SK-N-SH (cell line): ENCODE measurements around the gene TMEM259. TPM values are rescaled to one million over a fixed set of nuclear protein-coding genes. Genes with fewer than 3 reads are reported as not detected.

Experiments
- CTCF ChIA-PET: fragments of 300-600, 350-600 bp; formaldehyde crosslinking; extraction: SDS; loops from one replicate; lab custom pipeline; 2021; lab: Yijun Ruan, JAX
- POLR2A ChIA-PET: fragments of 350-600 bp; sonication (Branson Sonifier 250); formaldehyde crosslinking; extraction: SDS; loops from one replicate; lab custom pipeline; 2020; ENCODE audit warnings: antibody characterized with exemption, inconsistent platforms; lab: Yijun Ruan, JAX
- DNase-seq: peaks from one replicate; pipeline ENCODE4 v3.0.0; 2012
- H2AFZ ChIP-seq: fragments of 200-600 bp; sonication (generic); 2 replicates; pipeline ENCODE4 v1.8.1; 2016; ENCODE audit warnings: antibody characterized with exemption, mild to moderate bottlenecking, low read depth
- H3F3A ChIP-seq: fragments of 200-600 bp; sonication (generic); replicated peaks from 2 replicates; pipeline ENCODE3; 2016; ENCODE audit warnings: antibody characterized with exemption, mild to moderate bottlenecking; ENCODE audit not compliant: insufficient read depth
- H3K27ac ChIP-seq, 2 experiments: fragments of 200-500 bp in 1 of 2; fragments of 200-600 bp in 1 of 2; sonication (Bioruptor generic) in 1 of 2; sonication (generic), shearing (Covaris generic) in 1 of 2; 2 replicates each; pipeline versions ENCODE4 v1.5.1 to v1.6.1; 2014 to 2016; ENCODE audit warnings: low read depth in 2 of 2, inconsistent platforms in 1 of 2, low read length in 1 of 2, mild to moderate bottlenecking in 1 of 2, mixed read lengths in 1 of 2
- H3K27me3 ChIP-seq: fragments of 200-600 bp; sonication (generic), shearing (Covaris generic); 2 replicates; pipeline ENCODE4 v1.6.1; 2016; ENCODE audit warnings: mixed run types; ENCODE audit not compliant: insufficient read depth
- H3K36me3 ChIP-seq, 2 experiments: fragments of 200-500 bp in 1 of 2; fragments of 200-600 bp in 1 of 2; sonication (Bioruptor generic) in 1 of 2; sonication (generic) in 1 of 2; replicated peaks in 1 of 2; 2 replicates each; pipeline versions ENCODE3 to v1.5.1; 2014 to 2016; ENCODE audit warnings: low read length in 1 of 2, mild to moderate bottlenecking in 1 of 2; ENCODE audit not compliant: insufficient read depth in 2 of 2, control insufficient read depth in 1 of 2
- H3K4me1 ChIP-seq, 2 experiments: fragments of 200-500 bp in 1 of 2; fragments of 200-600 bp in 1 of 2; sonication (Bioruptor generic) in 1 of 2; sonication (generic), shearing (Covaris generic) in 1 of 2; 2 replicates each; pipeline versions ENCODE4 v1.5.1 to v1.6.1; 2014 to 2016; ENCODE audit warnings: low read depth in 1 of 2, low read length in 1 of 2, mixed run types in 1 of 2; ENCODE audit not compliant: insufficient read depth in 2 of 2, control insufficient read depth in 1 of 2
- H3K4me2 ChIP-seq: fragments of 200-600 bp; sonication (generic), shearing (Covaris generic); 2 replicates; pipeline ENCODE4 v1.6.1; 2017; ENCODE audit warnings: mixed run types
- H3K4me3 ChIP-seq, 2 experiments: fragments of 200-500 bp in 1 of 2; fragments of 200-600 bp in 1 of 2; sonication (Bioruptor generic) in 1 of 2; sonication (generic), shearing (Covaris generic) in 1 of 2; 2 replicates each; pipeline versions ENCODE4 v1.5.1 to v1.8.1; 2014 to 2016; ENCODE audit warnings: low read depth in 2 of 2, inconsistent platforms in 1 of 2, low read length in 1 of 2, mild to moderate bottlenecking in 1 of 2, mixed read lengths in 1 of 2, moderate library complexity in 1 of 2
- H3K79me2 ChIP-seq: fragments of 200-600 bp; sonication (generic); 2 replicates; pipeline ENCODE4 v1.8.1; 2017; ENCODE audit warnings: mild to moderate bottlenecking; ENCODE audit not compliant: insufficient read depth
- H3K9ac ChIP-seq: fragments of 200-600 bp; sonication (generic); 2 replicates; pipeline ENCODE4 v1.6.1; 2017; ENCODE audit warnings: mixed run types
- H3K9me2 ChIP-seq: fragments of 200-600 bp; sonication (generic); 2 replicates; pipeline ENCODE4 v1.6.1; 2017; ENCODE audit warnings: mixed run types
- H3K9me3 ChIP-seq: fragments of 200-600 bp; sonication (generic); 2 replicates; pipeline ENCODE4 v1.6.1; 2017; ENCODE audit warnings: mixed run types, mild to moderate bottlenecking, moderate library complexity
- H4K20me1 ChIP-seq: fragments of 200-600 bp; sonication (generic); 2 replicates; pipeline ENCODE4 v1.6.1; 2017; ENCODE audit warnings: mild to moderate bottlenecking, mixed run types; ENCODE audit not compliant: insufficient read depth
- EZH2phosphoT487 ChIP-seq: fragments of 200-600 bp; sonication (generic); IDR thresholded peaks from 2 replicates; pipeline ENCODE4 v1.6.1; 2017; ENCODE audit warnings: low read depth, mixed run types, mild to moderate bottlenecking, antibody characterized with exemption, moderate library complexity, borderline replicate concordance
- FOXJ3 ChIP-seq: sonication (generic); formaldehyde crosslinking; IDR thresholded peaks from 2 replicates; pipeline ENCODE4 v1.5.1; 2020; ENCODE audit warnings: mild to moderate bottlenecking, missing genetic modification reagents
- FOXM1 ChIP-seq: IDR thresholded peaks from 2 replicates; pipeline ENCODE4 v1.4.0; 2012; ENCODE audit warnings: low read depth, mild to moderate bottlenecking
- GABPA ChIP-seq: IDR thresholded peaks from 2 replicates; pipeline ENCODE4 v1.4.0; 2012; ENCODE audit warnings: low read depth, mild to moderate bottlenecking
- MXI1 ChIP-seq: IDR thresholded peaks from 2 replicates; pipeline ENCODE4 v1.6.1; 2012; ENCODE audit warnings: mild to moderate bottlenecking, low read depth, low read length, improper control_type of control experiment
- NFIC ChIP-seq: IDR thresholded peaks from 2 replicates; pipeline ENCODE4 v1.4.0; 2012; ENCODE audit warnings: borderline replicate concordance
- POLR2AphosphoS5 ChIP-seq: IDR thresholded peaks from 2 replicates; pipeline ENCODE4 v1.6.1; 2012; ENCODE audit warnings: low read depth, low read length
- RCOR1 ChIP-seq: fragments of 150-350 bp; IDR thresholded peaks from 2 replicates; pipeline ENCODE4 v1.6.1; 2017; ENCODE audit warnings: antibody characterized with exemption, low read length
- TCF12 ChIP-seq: IDR thresholded peaks from 2 replicates; pipeline ENCODE4 v1.4.0; 2012
- YY1 ChIP-seq: IDR thresholded peaks from 2 replicates; pipeline ENCODE4 v1.4.0; 2012; ENCODE audit warnings: low read depth, mild to moderate bottlenecking
- WGBS: methylation state at CpG from one replicate; pipeline ENCODE4 v1.1.6; 2017; ENCODE audit warnings: low lambda C conversion rate; 5-methylcytosine and 5-hydroxymethylcytosine counted together
- polyA plus RNA-seq, 3 experiments: library from polyadenylated mRNA; depleted of rRNA; stranded (reverse); fragments of >200 nt; gene quantifications; 2 replicates each; pipeline ENCODE4 v1.2.3, GENCODE V29; 2012
- TF ChIP-seq, protein P1 (sequence below): fragments of 200-600 bp; sonication (generic); IDR thresholded peaks from 2 replicates; pipeline ENCODE4 v1.6.1; 2017; ENCODE audit warnings: antibody characterized with exemption, mild to moderate bottlenecking, moderate library complexity
- TF ChIP-seq, protein P2 (sequence below): IDR thresholded peaks from 2 replicates; pipeline ENCODE4 v1.4.0; 2012; ENCODE audit warnings: low read depth
- TF ChIP-seq, protein P3 (sequence below): IDR thresholded peaks from 2 replicates; pipeline ENCODE4 v1.4.0; 2012; ENCODE audit warnings: low read depth, borderline replicate concordance
- TF ChIP-seq, protein P4 (sequence below): IDR thresholded peaks from 2 replicates; pipeline ENCODE4; 2012

Gene TMEM259
- polyA plus RNA-seq, 1 of the 3 experiments (the other 2 are of a cell fraction): 138 TPM

GRCh38 chr19:1026783-1027649 is 6.1 kb upstream of the TMEM259 start:
- no peak for DNase-seq
- no peaks in the 10 kb centered on the region for H3K27me3 ChIP-seq
- H3K9me2 ChIP-seq: no peaks in the 10 kb centered on the region
- H3K27ac ChIP-seq: peak overlapping the region; percentile 81 to 84
- TF ChIP-seq, protein P1, sequence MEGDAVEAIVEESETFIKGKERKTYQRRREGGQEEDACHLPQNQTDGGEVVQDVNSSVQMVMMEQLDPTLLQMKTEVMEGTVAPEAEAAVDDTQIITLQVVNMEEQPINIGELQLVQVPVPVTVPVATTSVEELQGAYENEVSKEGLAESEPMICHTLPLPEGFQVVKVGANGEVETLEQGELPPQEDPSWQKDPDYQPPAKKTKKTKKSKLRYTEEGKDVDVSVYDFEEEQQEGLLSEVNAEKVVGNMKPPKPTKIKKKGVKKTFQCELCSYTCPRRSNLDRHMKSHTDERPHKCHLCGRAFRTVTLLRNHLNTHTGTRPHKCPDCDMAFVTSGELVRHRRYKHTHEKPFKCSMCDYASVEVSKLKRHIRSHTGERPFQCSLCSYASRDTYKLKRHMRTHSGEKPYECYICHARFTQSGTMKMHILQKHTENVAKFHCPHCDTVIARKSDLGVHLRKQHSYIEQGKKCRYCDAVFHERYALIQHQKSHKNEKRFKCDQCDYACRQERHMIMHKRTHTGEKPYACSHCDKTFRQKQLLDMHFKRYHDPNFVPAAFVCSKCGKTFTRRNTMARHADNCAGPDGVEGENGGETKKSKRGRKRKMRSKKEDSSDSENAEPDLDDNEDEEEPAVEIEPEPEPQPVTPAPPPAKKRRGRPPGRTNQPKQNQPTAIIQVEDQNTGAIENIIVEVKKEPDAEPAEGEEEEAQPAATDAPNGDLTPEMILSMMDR: no peak
- 0 out of 2 replicates have a peak, but pooled peaks have one; percentile 17 for TF ChIP-seq TCF12
- TF ChIP-seq, protein P2, sequence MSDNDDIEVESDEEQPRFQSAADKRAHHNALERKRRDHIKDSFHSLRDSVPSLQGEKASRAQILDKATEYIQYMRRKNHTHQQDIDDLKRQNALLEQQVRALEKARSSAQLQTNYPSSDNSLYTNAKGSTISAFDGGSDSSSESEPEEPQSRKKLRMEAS: 0 out of 2 replicates have a peak, but pooled peaks have one; percentile 1
- peaks cover 35% of the 10 kb centered on the region for H3F3A ChIP-seq
- H3K4me2 ChIP-seq: peak overlapping the region; percentile 99
- H3K4me3 ChIP-seq: peak overlapping the region; percentile 76 to 97
- ChIA-PET CTCF (interaction anchor here (0.9 to 2.7 kb wide), 6 partner anchors 38 to 217 kb away, joined by 3 to 11 read pairs (median 6); no protein-coding TSS in a partner anchor), POLR2A (interaction anchor here (0.5 to 0.8 kb wide), 2 partner anchors 14 to 17 kb away, joined by 3 to 4 read pairs; no protein-coding TSS in a partner anchor)
- H3K79me2 ChIP-seq: peaks cover 52% of the 10 kb centered on the region
- peaks cover 0 to 14% of the 10 kb centered on the region in 2 experiments; a peak in 1 of 4 replicates for H3K4me1 ChIP-seq
- peaks cover 28% of the 10 kb centered on the region for H4K20me1 ChIP-seq
- peak overlapping the region; percentile 86 for H3K9ac ChIP-seq
- peaks cover 8 to 13% of the 10 kb centered on the region in 2 experiments for H3K36me3 ChIP-seq
- H2AFZ ChIP-seq: no peak overlapping the region; the same call in 1 of the 2 replicates
- 2% methylated on average over 20 of the region's 36 CpGs for WGBS
- H3K9me3 ChIP-seq: no peaks in the 10 kb centered on the region

DNA sequence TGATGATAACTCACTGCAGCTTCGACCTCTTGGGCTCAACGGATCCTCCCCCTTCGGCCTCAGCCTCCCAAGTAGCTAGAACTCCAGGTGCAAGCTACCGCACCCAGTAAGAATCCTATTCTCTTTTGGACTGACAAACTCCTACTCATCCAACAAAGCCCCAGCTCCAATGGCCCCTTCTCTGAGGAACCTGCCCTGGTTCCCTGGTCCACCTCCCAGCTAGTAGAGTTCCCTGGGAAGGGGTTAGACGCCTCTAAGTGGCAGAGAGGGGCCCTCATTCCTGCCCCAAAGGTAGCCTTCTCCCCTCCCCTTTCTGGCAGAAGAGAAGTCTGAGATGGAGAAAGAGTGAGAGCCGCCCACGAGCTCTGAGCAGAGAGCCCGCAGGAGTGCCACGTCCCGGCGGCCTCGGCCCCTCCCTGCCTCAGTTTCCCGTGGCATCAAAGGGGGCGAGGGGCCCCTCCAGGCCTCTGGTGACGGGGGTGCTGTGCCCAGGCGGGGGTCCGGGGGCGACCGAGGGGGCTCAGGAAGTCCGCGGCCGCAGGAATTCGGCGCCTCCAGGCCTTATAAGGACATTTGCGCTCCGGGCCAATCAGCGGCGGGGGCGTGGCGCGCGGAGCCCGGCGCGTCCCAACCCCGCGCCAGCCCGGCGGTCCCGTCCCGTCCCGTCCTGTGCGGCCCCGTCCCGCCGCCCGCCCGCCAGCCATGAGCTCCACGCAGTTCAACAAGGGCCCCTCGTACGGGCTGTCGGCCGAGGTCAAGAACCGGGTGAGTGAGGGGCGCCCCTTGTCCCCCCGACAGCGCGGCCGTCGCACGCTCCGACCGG is 5.2 kb upstream of the TMEM259 start, which contains the start of gene CNN2:
Gene CNN2 (plus strand): TSS at position 649 of the 823 bp plus-strand sequence. CDS start 54 bp downstream, at position 703.
- H2AFZ ChIP-seq: peak within 1 kb of the TSS; percentile 95
- peak within 1 kb of the TSS; percentile 76 to 97 for H3K4me3 ChIP-seq
- no peaks in the 10 kb centered on the region for H3K9me3 ChIP-seq
- H3K27ac ChIP-seq: peak within 1 kb of the TSS; percentile 81 to 84
- H4K20me1 ChIP-seq: peaks cover 23% of the 10 kb centered on the region
- CTCF ChIA-PET: interaction anchor here (0.9 to 2.7 kb wide), 4 partner anchors 55 to 218 kb away, joined by 3 to 11 read pairs (median 4); no protein-coding TSS in a partner anchor
- peaks cover 40% of the 10 kb centered on the region for H3F3A ChIP-seq
- H3K27me3 ChIP-seq: no peaks in the 10 kb centered on the region
- POLR2A ChIA-PET: interaction anchor here (0.5 to 1.2 kb wide), 2 partner anchors 18 to 215 kb away, joined by 3 to 4 read pairs; partner anchors contain the start of gene ATP5F1D
- H3K4me1 ChIP-seq: peaks cover 0 to 14% of the 10 kb centered on the region in 2 experiments; a peak in 1 of 4 replicates
- peaks cover 7 to 8% of the 10 kb centered on the region in 2 experiments for H3K36me3 ChIP-seq
- peak within 1 kb of the TSS; percentile 99 for H3K4me2 ChIP-seq
- peak; percentile 87 for DNase-seq
- peaks cover 44% of the 10 kb centered on the region for H3K79me2 ChIP-seq
- no peaks in the 10 kb centered on the region for H3K9me2 ChIP-seq
- 28% methylated on average over 5 of the region's 63 CpGs for WGBS
- peak within 1 kb of the TSS; percentile 86 for H3K9ac ChIP-seq
- TF ChIP-seq YY1: no peak
- no peak for TF ChIP-seq GABPA
- TF ChIP-seq FOXJ3 (CRISPR knock-in tag): no peak
- peak; percentile 73 for TF ChIP-seq POLR2AphosphoS5
- TF ChIP-seq, protein P2: peak; percentile 13; the same call in 1 of the 2 replicates
- no peak for TF ChIP-seq NFIC
- TF ChIP-seq EZH2phosphoT487: no peak
- TF ChIP-seq, protein P3, sequence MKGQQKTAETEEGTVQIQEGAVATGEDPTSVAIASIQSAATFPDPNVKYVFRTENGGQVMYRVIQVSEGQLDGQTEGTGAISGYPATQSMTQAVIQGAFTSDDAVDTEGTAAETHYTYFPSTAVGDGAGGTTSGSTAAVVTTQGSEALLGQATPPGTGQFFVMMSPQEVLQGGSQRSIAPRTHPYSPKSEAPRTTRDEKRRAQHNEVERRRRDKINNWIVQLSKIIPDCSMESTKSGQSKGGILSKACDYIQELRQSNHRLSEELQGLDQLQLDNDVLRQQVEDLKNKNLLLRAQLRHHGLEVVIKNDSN: no peak
- TF ChIP-seq FOXM1: no peak
- TF ChIP-seq RCOR1: no peak
- TF ChIP-seq MXI1: no peak
- TF ChIP-seq, protein P4, sequence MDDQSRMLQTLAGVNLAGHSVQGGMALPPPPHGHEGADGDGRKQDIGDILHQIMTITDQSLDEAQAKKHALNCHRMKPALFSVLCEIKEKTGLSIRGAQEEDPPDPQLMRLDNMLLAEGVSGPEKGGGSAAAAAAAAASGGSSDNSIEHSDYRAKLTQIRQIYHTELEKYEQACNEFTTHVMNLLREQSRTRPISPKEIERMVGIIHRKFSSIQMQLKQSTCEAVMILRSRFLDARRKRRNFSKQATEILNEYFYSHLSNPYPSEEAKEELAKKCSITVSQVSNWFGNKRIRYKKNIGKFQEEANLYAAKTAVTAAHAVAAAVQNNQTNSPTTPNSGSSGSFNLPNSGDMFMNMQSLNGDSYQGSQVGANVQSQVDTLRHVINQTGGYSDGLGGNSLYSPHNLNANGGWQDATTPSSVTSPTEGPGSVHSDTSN: no peak
